Measurements from ENCODE around the gene PPP2R2D. TPM values are rescaled to one million over a fixed set of nuclear protein-coding genes. Genes with fewer than 3 reads are reported as not detected.
A peak's percentile ranks its signal among the peaks of the same experiment; 100 is the strongest.
"Not testable (repeated sequence)": the region's sequence is repeated elsewhere in the genome, so short reads cannot be mapped to it uniquely, and the experiment has no call there.

PPP2R2D gene
- total RNA-seq, 1 donor from 2014 or later: 27.4 TPM

DNA sequence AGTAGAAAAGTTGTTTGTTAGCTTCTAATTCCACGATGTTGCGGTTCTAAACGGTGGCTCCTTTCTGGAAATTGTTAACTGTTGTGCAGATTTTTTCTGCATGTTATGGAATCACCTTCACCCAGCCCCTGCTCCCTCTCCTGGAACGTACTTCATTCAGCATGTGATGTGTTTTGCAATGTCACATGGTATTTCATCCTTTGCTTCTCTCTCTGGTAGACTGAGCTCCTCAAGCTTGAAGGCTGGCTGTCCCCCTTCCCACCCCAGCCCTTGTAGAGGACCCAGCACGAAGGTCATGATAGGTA lies 4.4 kb downstream of the PPP2R2D start:
- DNase-seq (ENCODE audit: low spot score): no peak

DNA sequence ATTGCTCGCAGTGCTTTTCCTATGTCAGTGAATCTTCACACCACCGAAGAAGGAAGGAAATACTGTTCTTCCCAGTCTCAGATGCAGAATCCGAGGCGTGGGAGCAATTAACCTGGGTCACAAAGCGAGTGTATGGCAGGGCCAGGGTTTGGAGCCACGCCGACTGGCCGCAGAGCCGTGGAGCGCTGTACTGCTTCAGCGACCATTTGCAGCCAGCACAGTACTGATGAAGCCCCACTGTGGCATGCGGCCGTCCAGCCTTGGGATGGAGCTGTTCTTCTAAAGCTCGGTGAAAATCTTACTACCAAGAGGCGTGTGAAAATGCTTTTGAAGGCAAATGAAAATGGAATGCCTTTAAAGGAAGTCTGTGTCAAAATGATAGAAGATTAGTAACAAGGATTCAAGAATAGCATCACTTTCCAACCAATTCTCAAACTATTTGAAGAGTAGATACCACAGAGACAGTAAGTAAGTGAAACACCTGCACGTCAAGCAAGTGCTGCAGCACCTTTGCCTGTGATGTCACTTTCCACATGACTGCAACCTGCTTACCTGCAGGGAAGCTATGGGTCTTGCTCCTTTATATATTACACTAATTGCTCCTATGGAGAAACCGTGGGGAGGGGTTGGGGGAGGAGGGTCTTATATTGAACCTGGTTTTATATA lies 4.9 kb downstream of the PPP2R2D start:
- no peak for DNase-seq (ENCODE audit: low spot score)

DNA sequence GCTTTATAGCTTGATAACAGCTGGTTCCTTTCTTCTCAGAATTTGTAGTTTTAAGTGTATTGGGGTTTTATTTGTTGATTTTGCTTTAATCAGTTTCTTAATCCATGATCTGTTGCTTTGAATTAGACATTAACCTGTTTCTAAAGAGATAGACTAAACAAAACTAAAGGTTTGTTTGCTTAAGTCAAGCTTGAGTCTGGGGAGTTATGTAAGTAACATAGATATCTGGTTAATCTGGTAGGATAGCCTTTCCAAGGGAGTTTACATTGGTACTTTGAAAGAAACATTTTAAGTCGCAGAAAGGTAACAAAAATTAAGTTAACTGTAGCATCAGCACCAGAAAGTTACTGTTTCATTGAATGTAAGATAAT lies 5.4 kb downstream of the PPP2R2D start:
- no peak for DNase-seq (ENCODE audit: low spot score)

DNA sequence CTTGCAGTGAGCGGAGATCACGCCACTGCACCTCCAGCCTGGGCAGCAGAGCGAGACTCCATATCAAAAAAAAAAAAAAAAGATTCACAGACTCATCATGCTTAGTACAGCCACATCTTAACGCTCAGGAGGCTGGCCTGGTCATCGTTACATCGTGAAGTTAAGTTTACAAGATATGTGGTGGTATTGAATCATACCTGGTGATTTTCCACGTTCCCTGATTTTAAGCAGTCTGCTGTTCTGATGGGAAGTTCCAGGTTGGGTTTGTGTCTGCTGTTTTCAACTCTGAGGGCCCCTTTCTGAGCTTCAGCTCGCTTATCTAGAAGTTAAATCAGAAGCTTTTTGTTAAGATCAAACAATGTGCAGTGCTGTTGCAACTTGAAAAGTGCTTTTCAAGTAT lies 6.9 kb downstream of the PPP2R2D start:
- DNase-seq (ENCODE audit: low spot score): no peak

DNA sequence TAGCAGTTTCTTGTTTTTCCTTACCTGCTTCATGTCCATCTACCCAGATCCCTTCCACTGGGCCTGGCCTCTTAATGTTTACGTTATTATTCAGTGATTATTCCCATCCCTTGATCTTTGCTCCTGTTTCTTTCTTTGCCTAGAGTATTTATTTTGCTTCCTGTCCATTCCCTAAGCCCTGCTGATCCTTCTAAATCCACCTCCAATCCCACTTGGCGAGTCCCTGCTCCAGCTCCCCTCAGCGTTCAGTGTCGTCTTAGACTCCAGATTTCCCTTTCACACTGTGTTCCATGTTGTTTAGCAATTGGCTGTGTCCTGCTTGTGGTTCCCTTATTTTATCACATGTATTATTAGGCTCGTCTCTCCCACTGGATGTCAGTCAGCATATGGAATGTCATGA lies 7.3 kb downstream of the PPP2R2D start:
- DNase-seq (ENCODE audit: low spot score): no peak

DNA sequence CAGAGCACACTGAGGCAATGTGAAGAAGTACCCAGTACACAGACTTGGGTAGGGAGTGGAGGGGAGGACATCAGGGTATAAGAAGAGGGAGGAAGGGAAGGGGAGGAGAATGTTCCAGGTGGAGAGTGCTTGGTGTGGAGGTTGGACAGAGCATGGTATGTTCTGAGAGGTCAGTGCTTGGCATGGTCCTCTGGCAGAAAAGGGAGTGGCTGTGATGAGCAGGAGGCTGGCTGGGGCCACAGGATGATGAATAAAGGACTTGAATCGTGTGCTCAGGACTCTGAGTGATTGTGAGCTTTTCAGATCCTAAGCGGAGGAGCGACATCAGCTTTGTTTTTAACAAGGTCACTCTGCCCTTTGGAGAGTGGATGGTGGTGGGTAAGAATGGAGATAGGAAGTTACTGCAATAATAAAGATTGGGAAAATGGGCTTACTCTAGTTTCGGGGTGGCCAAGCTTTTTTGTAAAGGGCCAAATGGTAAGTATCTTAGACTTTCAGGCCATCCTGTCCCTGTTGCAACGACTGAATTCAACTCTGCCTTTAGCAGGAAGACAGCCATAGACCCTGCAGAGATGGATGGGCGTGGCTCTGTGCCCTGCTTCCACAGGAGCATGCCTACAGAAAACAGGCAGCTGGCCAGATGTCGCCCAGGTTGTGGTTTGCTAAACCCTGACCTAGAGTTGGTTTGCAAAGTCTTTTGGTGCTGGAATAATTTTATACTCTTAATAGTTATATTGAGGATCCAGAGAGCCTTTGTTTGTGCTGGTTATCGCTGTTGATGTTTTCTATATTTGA lies 8.4 kb downstream of the PPP2R2D start:
- no peak for DNase-seq (ENCODE audit: low spot score)

DNA sequence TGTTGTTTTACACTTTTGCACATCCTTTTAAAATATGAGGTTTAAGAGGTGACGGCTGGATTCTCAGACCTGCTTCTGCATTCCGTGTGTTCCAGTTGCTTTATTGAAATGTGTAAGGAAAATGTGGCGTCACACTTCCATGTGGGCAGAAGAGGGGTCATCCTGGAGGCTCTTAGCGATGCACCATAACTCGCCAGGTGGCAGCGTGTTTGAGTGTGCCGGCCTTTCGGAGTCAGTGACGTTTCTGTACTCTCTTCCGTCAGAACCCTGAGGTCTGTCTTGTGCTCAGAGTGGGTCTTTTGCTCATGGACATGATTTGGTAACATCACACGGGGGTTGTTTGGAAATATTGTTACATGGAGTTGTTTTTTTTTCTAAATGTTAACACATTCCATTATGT lies 9.1 kb downstream of the PPP2R2D start:
- DNase-seq (ENCODE audit: low spot score): no peak

DNA sequence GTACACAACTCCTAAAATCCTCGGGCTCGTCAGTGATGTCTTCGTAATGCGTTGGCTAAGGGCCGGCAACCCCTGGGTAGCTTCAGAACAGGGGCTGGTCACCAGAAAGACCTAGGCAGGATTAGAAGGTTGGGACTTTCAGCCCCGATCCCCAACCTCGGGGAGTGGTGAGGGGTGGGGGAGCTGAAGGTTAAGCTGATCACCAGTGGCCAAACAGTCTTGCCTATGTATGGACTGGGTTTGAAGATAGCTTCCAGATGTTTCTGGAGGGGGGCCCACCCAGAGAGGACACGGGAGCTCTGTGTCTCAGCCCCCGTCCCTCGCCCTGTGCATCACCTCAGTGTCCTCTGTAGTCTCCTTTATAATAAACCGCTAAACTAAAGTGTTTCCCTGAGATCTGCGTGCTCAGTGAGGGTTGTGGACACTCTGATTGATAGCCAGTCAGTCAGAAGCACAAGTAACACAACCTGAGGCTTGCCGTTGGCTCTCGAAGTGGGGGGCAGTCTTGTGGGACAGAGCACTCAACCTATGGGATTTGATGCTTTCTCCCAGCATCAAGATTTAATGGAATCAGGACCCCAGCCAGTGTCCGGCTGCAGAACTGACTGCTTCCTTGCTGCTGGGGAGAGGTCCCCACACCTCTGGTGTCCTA lies 10.0 kb downstream of the PPP2R2D start:
- no peak for DNase-seq (ENCODE audit: low spot score)

DNA sequence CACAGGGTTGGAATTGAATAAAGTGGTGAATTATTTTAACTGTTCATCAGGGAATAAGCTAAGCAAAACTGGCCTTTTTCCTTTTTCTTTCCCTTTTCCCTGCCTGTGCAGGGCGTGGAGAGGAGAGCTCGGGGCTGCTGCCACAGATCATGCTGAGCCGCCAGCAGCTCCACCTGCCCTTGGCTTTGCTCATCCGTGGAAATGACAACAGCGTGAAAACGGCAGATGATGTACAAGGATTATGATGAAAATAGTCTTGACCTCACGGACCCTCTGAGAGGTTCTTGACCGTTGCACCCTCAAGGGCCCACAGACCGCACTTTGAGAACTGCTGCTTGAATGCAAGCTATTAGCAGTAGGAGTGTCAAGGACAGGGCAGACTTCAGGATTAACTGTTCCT lies 10.6 kb downstream of the PPP2R2D start:
- DNase-seq (ENCODE audit: low spot score): no peak

DNA sequence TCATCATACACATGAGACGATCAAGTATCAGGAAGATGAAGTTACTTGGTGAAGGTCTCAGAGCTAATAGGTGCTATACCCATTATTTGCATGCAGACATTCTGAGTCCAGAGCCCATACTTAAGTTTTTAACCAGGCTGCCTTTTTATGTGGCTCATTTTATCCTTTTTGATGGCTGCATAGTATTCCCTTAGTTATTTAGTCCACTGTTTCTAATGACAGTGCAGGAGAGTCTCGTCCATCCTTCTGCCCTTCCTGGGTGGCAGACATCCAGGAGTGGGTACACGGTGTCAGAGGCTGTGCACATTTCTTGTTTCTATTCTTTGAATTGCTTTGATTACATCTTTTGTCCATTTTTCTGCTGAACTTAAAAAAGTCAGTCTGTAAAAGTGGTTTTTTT lies 11.8 kb downstream of the PPP2R2D start:
- DNase-seq (ENCODE audit: low spot score): no peak

DNA sequence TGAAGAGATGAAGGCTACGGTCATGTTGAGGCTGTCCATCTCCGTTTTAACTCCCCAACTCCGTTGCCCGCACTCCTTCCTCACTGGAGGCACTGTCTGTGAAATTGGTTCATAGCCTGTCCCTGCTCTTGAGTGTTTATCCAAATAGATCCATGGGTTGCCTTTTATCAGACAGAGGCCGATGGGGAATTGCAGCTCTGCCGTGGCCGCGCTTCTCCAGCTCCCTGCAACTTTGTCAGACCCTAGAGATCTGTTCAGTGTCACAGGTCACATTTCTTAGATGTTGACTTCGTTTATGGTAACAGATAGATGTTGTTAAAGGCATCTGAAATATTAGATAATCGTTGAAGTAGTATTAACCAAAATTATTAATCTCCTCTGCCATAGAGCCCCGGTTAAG lies 14.7 kb downstream of the PPP2R2D start:
- DNase-seq (ENCODE audit: low spot score): no peak

DNA sequence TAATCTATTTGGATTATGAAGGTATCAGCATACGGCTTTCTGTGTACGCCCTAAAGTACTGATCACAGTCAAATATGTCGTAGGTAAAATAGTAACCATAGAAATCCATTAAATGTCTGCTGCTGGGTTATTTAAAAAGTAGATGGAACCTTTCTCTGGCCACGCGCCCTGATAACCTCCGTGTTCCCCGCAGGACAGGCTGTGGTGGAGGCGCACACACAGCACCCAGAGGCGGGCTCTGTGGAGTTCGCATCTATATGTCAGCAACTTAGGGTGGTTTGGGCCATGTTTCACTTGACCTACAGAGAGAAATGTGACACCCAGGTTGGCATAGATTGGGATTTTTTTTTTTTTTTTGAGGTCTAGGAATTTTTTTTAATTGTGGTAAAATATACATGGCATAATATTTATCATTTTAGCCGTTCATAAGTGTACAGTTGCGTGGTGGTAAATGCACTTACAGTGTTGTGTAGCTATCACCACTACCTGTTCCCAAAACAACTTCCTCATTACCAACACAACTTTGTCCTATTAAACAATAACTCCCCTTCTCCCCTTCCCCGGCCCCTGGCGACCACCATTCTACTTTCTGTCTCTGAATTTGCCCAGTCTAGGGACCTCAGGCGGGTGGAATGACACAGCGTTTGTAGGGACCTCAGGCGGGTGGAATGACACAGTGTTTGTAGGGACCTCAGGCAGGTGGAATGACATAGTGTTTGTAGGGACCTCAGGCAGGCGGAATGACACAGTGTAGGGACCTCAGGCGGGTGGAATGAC lies 15.4 kb downstream of the PPP2R2D start:
- no peak for DNase-seq (ENCODE audit: low spot score)

DNA sequence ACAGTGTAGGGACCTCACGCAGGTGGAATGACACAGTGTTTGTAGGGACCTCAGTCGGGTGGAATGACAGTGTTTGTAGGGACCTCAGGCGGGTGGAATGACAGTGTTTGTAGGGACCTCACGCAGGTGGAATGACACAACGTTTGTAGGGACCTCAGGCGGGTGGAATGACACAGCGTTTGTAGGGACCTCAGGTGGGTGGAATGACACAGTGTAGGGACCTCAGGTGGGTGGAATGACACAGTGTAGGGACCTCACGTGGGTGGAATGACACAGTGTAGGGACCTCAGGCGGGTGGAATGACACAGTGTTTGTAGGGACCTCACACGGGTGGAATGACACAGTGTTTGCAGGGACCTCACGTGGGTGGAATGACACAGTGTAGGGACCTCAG lies 16.0 kb downstream of the PPP2R2D start:
- not testable (repeated sequence) for DNase-seq (ENCODE audit: low spot score)

DNA sequence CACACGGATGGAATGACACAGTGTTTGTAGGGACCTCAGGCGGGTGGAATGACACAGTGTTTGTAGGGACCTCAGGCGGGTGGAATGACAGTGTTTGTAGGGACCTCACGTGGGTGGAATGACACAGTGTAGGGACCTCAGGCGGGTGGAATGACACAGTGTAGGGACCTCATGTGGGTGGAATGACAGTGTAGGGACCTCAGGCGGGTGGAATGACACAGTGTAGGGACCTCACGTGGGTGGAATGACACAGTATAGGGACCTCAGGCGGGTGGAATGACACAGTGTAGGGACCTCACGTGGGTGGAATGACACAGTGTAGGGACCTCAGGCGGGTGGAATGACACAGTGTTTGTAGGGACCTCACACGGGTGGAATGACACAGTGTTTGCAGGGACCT lies 16.7 kb downstream of the PPP2R2D start:
- DNase-seq (ENCODE audit: low spot score): not testable (repeated sequence)

DNA sequence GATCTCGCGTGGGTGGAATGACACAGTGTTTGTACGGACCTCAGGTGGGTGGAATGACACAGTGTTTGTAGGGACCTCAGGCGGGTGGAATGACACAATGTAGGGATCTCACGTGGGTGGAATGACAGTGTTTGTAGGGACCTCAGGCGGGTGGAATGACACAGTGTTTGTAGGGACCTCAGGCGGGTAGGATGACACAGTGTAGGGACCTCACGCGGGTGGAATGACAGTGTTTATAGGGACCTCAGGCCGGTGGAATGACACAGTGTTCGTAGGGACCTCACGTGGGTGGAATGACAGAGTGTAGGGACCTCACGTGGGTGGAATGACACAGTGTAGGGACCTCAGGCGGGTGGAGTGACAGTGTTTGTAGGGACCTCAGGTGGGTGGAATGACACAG lies 18.7 kb downstream of the PPP2R2D start:
- DNase-seq (ENCODE audit: low spot score): peak; percentile 6

DNA sequence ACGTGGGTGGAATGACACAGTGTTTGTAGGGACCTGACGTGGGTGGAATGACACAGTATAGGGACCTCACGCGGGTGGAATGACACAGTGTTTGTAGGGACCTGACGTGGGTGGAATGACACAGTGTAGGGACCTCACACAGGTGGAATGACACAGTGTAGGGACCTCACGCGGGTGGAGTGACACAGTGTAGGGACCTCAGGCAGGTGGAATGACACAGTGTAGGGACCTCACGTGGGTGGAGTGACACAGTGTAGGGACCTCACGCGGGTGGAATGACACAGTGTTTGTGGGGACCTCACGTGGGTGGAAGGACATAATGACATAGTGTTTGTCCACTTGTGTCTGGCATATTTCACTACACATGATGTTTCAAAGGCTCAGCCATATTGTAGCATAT lies 19.3 kb downstream of the PPP2R2D start:
- peak; percentile 76 for DNase-seq (ENCODE audit: low spot score)

DNA sequence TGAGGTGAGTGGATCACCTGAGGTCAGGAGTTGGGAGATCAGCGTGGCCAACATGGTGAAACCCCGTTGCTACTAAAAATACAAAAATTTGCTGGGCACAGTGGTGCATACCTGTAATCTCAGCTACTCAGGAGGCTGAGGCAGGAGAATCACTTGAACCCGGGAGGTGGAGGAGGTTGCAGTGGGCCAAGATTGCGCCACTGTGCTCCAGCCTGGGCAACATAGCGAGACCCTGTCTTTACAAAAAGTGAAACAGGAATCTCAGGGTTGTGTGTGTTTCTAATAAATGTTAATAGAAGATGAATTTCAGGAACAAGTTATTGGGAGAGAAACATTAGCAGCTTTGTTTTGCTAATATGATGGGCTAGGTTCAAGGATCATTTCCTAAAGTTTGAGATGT lies 19.9 kb downstream of the PPP2R2D start:
- DNase-seq (ENCODE audit: low spot score): peak; percentile 1

DNA sequence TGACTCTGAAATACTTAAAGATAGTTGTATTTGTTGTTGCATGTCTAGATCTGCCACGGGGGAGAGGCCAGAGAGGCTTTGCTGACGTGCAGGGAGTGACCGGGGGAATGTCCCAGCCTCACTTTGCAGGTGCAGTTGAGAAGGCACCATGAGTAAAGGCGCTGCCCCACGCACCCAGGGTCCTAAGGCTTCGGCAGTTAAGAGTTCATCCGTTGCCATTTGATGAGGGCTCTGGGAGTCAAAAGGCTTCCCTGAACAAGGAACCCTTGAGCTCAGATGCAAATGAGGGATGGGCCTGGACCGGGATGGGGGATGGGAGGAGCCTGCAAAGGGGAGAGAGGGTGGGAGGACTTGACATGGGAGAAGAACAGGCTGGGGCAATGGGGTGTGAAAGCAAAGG lies 20.4 kb downstream of the PPP2R2D start:
- DNase-seq (ENCODE audit: low spot score): peak; percentile 68

DNA sequence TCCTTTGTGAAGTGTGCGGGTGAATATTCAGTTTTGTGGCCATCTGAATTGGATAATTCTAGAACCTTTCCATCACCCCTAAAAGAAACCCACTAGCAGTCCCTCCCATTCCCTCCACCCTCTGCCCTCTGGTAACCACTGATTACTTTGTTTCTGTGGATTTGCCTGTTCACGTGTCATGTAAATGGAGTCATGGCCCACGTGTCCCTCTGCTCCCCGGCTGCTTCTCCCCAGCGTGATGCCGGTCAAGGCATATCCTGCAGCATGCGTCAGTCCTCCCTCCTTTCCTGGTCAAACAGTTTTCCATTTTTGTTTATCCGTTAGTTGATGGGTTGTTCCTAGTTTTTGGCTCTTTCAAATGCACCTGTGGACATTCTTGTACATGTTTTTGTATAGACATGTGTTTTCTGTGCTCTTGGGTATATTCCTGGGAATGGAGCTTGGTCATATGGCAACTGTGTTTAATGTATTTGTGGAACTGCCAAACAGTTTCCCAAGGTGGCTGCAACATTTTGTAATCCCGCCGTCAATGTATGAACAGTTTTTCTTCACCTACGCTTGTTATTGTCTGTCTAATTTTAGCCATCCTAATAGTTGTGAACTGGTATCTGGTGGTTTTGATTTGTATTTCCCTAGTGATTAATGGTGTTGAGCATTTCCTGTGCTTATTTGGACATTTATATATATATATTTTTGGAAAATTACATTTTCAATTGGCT lies 22.4 kb downstream of the PPP2R2D start:
- DNase-seq (ENCODE audit: low spot score): peak; percentile 53

DNA sequence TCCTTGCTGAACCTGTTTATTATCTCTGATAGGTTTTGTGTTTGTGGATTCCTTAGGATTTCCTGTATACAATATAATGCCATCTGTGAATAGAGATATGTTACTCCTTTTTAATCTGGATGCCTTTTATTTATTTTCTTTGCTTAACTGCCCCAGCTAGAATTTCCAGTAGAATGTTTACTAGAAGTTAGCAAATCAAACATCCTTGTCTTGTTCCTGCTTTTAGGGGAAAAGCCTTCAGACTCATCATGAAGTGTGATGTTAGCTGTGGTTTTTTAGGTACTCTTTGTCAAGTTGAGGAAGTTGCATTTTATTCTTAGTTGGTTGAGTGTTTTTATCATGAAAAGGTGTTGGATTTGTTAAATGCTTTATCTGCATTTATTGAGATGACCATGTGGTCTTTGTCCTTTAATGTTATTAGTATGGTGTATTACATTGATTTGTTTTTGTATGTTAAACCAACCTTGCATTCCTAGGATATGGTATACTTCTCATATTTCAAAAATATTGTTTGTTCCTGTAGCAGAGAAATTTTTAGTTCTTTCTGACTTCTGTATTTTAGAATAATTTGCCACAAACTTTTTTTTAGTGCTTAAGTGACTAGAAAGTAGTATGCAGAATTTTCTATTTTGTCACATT lies 24.3 kb downstream of the PPP2R2D start:
- DNase-seq (ENCODE audit: low spot score): no peak

DNA sequence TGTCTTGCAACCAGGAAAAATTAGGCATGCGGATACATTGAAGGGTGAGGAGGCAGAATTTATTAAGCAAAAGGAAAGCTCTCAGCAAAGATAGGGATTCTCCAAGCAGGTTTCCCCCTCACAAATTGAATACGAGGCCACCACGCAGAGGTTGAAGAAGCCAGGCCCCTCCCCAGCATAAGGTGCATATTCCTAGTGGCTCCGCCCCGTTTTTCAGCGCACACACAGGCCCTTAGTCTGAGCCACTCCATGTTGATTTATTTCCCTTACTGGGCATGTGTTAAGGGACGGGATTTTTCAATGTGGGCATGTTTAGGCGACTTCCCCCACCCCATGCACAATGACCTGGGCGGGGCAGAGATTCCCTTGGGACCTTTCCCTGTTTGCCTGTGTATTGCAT lies 24.9 kb downstream of the PPP2R2D start:
- DNase-seq (ENCODE audit: low spot score): peak; percentile 33
